Measurements from ENCODE around the gene COL20A1. TPM values are rescaled to one million over a fixed set of nuclear protein-coding genes. Genes with fewer than 3 reads are reported as not detected.
A peak's percentile ranks its signal among the peaks of the same experiment; 100 is the strongest.

The COL20A1 gene
- total and polyA plus RNA-seq, 2 of the 13 experiments (the other 11 are each of a cell fraction or from before 2014, with no cell fraction given): not detected

DNA sequence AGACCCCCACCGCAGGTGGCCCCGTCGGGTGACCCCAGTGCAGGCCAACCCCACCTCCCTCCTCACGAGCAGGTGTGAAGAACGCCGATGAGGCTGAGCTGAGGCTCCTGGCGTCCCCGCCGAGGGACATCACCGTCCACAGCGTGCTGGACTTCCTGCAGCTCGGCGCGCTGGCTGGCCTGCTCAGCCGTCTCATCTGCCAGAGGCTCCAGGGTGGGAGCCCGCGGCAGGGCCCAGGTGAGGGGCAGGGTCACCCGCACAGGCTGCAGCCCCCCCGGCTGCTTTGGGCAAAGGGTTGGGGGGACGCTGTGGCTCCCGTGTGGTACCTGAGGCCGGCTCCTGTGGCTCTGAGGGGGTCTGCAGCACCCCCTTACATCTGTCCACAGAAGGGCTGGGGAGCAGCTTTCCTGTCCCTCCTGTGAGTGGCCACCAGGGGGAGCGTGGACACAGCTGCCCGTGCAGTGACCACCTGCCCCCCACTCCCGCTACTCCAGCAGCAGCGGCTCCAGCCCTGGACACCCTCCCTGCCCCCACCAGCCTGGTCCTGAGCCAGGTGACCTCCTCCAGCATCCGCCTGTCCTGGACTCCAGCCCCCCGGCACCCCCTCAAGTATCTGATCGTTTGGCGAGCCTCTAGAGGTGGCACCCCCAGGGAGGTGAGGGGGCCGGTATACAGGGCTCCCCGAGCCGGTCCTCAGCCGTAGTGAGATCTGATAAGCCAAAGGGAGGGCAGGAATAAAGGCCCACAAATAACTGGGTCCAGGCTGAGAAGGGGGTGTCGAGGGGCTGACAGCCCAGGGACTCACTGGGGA lies 16.5 kb downstream of the COL20A1 start (continued):
- TF ChIP-seq ZNF609 (CRISPR knock-in tag; IDR thresholded peaks at IDR 0.05; ENCODE audit: borderline replicate concordance) (0 out of 2 replicates have a peak, but pooled peaks have one; percentile 39), ZNF264 (CRISPR knock-in tag; IDR thresholded peaks at IDR 0.05) (no peak), TARDBP (CRISPR knock-in tag; IDR thresholded peaks at IDR 0.05) (no peak), HOXD1 (CRISPR knock-in tag; IDR thresholded peaks at IDR 0.05) (no peak), KMT2B (CRISPR knock-in tag; IDR thresholded peaks at IDR 0.05) (no peak), NR2C2 (CRISPR knock-in tag; IDR thresholded peaks at IDR 0.05; ENCODE audit: borderline replicate concordance) (no peak), PCBP1 (IDR thresholded peaks at IDR 0.05; ENCODE audit: borderline replicate concordance, low read depth, low read length) (0 out of 2 replicates have a peak, but pooled peaks have one; percentile 42), ZNF704 (CRISPR knock-in tag; IDR thresholded peaks at IDR 0.05; ENCODE audit: borderline replicate concordance) (no peak), SRSF1 (optimal IDR thresholded peaks at IDR 0.05; ENCODE audit: low read depth, low read length) (peak; percentile 41), ZXDC (CRISPR knock-in tag; IDR thresholded peaks at IDR 0.05) (no peak), MXD3 (CRISPR knock-in tag; IDR thresholded peaks at IDR 0.05) (peak; percentile 20; the same call in 1 of the 2 replicates), ZNF142 (CRISPR knock-in tag; IDR thresholded peaks at IDR 0.05) (no peak), NFE2L2 (IDR thresholded peaks at IDR 0.05; ENCODE audit: low read length) (no peak)
